Stimulated activated CD4-positive, alpha-beta T cell treated with anti-CD3 and anti-CD28 coated beads, Interleukin-1b, Interleukin-23, amount 100 ng/mL, for 4 hours (primary cell): ENCODE measurements around the gene NEAT1.
"Not testable (repeated sequence)": the region's sequence is repeated elsewhere in the genome, so short reads cannot be mapped to it uniquely, and the experiment has no call there.

ENCODE experiments used
- DNase-seq, 2 donors: peaks; one replicate each; pipeline ENCODE4 v3.0.0-alpha.2; 2020; ENCODE audit warnings: low read depth in 2 of 2

Gene NEAT1

GRCh38 chr11:65404638-65405339, 17.8 kb upstream of the NEAT1 start:
- DNase-seq: no peak

GRCh38 chr11:65410936-65411680, 11.5 kb upstream of the NEAT1 start:
- DNase-seq: no peak

DNA sequence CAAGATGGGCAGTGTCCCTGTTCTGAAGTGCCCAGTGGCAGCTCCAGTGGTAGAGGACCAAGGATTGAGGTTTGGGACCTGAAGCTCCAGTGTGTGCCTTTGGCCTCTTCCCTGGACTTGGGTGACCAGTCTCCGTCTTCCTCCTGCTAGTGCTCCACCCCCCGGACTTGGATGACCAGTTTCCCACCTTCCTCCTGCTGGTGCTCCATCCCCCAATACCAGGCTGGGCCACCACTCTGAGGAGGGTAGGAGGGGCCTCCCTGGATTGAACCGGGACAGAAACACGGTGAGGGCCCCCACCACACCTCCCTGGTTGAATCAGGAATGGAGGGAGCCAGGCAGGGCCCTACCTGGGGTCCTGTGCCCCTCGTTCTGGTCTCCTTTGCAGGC, 10.9 kb upstream of the NEAT1 start:
- DNase-seq: no peak

- no peak for DNase-seq
These were observed 10.1 kb upstream of the NEAT1 start for GRCh38 chr11:65412271-65413076.

DNA sequence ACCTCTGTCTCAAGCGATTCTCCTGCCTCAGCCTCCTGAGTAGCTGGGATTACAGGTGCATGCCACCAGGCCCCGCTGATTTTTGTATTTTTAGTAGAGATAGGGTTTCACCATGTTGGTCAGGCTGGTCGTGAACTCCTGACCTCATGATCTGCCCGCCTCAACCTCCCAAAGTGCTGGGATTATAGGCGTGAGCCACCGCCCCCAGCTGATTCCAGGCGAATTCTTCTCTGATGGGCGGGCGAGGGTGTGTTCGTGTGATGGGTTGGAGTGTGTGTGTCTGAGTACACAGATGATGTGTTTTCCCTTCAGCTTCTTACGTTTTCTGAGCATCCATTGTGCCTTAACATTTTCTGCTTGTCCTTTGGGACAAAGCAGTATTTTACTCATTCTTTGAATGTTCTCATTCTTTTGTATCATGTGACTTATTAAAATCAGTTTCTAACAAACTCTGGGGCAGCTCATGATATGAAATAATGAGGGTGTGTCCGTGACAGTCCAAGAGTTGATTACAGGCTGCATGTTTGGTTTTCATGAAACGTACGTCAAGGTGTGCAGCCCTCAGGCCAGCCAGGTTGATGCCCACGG, 9.4 kb upstream of the NEAT1 start:
- not testable (repeated sequence) for DNase-seq

DNA sequence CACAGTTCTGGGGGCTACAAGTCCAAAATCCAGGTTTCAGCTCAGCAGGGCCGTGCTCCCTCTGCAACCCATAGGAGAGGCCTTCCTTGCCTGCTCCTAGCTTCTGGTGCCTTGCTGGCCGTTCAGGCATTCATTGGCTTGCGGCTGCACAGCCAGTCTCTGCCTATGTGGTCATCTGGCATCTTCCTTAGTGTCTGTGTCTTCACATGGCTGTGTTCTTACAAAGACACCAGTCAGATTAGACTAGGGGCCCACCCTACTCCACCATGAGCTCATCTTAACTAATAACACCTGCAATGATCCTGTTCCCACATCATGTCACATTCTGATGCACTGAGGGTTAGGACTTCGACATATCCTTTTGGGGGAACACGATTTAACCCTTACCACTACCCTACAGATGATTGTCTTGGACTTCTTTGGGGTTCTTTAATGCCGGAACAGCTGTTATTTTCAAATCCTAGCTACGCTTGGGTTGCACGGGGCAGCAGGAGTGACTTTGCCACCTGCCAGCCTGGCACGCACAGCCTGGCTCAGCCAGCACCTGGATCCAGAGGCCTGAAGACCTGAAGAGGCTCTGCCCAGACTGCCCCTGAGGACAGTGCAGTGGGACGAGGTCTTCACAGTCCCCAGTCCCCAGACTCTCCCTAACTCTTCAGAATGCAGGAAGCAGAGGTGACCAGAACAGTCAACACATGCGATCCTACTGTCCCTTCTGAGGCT, 7.7 kb upstream of the NEAT1 start:
- DNase-seq: no peak

DNA sequence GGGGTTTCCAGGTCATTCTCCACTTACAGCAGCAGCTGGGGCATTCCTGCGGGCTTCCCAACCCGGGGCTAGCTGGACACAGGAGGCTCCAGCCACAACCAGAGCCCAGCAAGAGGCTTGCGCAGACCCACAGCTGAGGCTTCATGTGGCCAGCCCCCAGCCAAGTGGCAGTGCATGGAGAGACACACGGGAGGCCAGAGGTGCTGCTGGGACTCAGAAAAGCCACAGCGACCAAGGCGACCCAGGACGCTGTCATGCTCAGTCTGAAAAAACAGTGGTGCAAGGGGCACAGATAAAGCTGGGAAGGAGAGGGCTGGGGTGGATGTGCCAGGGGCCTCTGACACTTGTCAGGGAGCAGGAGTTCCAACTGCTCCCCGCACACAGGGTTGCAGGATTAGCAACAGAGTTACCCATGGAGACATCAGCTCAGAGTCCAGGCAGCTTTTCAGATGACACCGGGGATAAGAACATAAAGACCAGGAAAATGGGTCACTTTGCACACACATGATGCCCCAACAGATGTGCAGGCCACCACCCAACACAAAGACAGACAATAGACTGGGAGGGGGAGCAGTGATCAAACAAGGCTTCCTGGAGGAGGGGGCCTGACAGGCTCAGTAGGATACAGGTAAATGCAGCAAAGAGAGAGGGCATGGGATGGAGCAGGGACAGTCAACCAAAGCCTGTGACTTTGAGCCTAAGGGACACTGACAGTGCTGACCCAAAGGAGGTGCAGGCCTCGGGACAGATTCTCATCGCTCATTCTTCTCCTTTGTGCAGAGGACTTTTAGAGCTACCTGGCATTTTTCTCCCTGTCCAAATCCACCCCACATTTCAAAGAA, 6.9 kb upstream of the NEAT1 start:
- no peak for DNase-seq

GRCh38 chr11:65416341-65416824, 6.2 kb upstream of the NEAT1 start:
- DNase-seq: peak; percentile 88 to 92

DNA sequence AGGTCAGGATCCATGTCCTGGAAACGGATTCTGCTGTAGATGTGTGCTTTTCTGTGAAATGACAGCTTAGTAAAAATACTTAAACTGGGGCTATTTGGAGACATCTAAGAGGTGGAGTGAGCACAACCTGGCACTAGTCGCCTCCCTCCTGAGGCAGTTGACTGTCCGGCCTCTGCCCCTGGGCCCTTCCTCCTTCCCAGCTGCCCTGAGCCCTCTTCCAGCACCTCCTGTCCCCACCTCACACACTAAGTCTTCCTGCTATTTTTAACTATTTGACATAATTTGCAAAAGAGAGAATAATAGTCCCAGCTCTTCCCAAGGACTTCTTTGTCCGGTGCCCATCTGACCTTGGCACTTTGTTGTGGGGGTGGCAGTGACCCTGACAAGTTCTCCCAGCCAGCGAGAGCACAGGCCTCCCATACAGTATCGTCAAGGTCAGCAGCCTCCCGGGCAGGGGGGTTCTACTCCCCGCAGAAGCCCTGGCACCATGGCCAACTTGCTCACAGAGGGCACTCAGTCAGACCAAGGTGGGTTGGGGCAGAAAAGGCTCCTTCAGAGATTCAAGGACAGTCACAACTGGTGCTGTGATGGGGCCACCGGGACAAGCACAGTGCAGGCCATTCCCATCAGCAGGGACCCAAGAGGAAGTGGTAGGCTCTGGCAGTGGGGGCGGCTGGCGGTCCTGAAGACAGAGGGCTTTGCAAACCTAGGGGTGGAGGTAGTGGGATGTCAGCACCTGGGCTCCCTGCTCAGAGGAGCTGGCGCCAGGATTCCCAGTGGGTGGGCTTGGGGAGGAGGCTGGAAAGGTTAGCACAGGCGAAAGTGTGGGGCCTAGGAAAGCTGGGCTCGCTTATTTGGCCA, 5.5 kb upstream of the NEAT1 start:
- no peak for DNase-seq

DNA sequence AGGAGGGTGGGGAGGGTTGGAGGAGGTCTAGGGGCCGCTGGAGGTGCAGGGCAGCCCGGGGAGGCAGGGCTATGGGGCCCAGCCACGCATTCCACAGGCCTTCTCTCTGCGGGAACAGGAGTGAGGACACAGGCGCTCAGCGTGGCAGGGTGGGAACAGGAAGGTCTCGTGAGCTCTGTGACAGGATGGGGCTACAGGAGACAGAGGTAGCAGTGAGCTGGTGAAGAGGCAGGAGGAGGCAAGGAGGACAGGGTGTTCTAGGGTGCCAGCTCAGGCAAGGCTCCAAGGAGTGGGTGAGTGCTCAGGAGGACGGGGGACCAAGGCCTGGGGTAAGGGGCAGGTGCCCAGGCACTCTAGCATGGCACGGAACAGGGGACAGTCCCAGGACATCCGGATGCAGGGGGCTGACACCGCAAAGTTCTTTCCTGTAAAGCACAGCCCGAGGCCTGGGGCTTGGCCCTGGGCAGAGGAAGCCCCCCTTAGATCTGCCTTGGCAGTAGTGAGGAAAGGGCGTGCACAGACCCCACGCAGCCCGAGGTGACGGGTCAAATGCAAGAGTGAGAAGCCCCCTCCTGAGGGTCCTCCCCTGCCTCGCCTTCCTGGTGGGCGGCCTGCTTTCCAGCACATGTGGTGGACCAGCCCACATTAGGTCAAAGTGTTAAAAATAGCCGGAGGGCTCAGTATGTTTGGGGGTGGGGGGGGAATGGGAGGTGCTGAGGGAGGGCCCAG, 4.7 kb upstream of the NEAT1 start:
- no peak for DNase-seq

GRCh38 chr11:65418431-65418680, 4.2 kb upstream of the NEAT1 start:
- DNase-seq: no peak

GRCh38 chr11:65418681-65419459, 3.7 kb upstream of the NEAT1 start:
- peak; percentile 39 to 78 for DNase-seq

GRCh38 chr11:65419460-65419771, 3.2 kb upstream of the NEAT1 start:
- no peak for DNase-seq

- DNase-seq: peak in 1 of 2 donors; percentile 40
These were observed 2.7 kb upstream of the NEAT1 start for GRCh38 chr11:65419772-65420481.

DNA sequence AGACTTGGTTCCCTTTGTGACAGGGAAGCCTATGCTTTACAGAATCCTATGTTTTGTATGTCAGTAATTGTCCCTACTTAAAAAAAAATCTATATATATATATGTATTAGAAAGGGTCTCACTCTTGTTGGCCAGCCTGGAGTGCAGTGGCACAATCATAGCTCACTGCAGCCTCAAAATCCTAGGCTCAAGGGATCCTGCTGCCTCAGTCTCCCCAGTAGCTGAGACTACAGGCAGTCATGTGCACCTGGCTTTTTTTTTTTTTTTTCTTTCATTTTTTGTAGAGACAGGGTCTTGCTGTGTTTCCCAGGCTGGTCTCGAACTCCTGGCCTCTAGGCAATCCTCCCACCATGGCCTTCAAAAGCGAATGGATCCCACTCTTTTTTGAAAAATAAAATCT, 2.1 kb upstream of the NEAT1 start:
- no peak for DNase-seq

- DNase-seq: peak; percentile 72 to 83
These were observed 1.4 kb upstream of the NEAT1 start for GRCh38 chr11:65420979-65421793.
